Measurements from ENCODE around the gene NLRC3. TPM values are rescaled to one million over a fixed set of nuclear protein-coding genes. Genes with fewer than 3 reads are reported as not detected.
"Not testable (repeated sequence)": the region's sequence is repeated elsewhere in the genome, so short reads cannot be mapped to it uniquely, and the experiment has no call there.

NLRC3 gene
- total RNA-seq, 1 donor from 2014 or later = 0.41 TPM

GRCh38 chr16:3553138-3553923, 23.9 kb downstream of the NLRC3 start:
- DNase-seq (ENCODE audit: low spot score in 2 of 2) = no peak
- FAIRE-seq = no peak

GRCh38 chr16:3550851-3551847, 26.1 kb downstream of the NLRC3 start:
- FAIRE-seq (no peak), DNase-seq (ENCODE audit: low spot score in 2 of 2) (no peak)

DNA sequence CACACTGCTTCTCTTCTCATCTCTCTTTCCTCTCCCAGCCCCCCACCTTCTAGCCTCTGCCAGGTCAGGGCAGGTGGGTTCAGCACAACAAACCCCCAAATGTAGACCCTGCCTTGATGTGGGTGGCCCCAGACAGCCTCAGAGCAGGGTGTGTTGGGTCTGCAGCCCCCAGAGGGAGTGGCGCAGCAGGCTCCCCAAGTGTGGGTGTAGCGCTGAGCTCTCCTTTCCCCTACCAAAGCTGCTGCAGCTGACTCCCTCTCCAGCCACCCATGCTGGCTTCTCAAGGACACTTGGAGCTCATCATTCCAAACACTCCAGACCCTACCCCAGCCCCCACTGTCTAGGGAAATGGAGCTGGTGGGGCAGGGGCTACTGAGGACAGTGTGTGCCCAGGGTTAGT, 27.3 kb downstream of the NLRC3 start:
- no peak for FAIRE-seq

DNA sequence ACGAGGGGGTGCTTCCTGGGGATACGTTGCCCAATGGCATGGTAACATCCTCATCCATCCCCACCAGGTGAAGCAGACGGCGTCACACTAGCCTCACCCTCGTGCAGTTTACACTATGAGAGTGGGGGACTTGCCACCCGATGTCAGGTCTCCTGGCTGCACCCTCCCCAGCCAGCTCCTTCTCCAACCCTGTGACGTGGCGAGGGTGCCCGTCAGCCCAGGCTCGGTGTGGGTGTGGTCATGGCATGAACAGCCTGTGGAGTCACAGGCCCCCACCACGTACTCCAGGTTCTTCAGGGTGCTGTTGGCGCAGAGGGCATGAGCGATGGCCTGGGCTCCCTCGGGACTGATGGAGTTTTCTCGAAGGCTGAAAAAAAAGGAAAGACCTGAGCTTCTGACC, 28.3 kb downstream of the NLRC3 start:
- DNase-seq (ENCODE audit: low spot score in 2 of 2) (no peak), FAIRE-seq (no peak)

More for the DNA sequence above, 27.3 kb downstream of the NLRC3 start:
- no peak for DNase-seq (ENCODE audit: low spot score in 2 of 2)

DNA sequence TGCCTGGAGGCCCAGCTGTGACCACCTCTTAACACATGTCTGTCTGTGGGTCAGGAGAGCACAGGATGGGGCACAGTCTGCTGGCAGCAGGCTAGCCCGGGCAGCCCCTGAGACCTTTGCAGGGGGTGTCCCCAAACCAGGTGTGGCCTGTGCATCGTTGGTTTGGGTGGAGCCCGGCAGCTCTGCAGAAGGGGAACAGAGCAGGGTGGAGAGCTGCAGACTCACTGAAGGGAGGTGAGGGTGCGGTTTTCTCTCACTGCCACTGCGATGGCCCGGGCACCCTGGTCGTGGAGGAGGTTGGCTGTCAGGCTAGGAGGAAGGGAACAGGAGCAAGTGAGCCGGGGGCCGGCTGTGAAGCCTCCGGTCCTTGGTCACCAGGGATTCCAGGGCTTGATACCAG, 28.8 kb downstream of the NLRC3 start:
- DNase-seq (ENCODE audit: low spot score in 2 of 2) (no peak), FAIRE-seq (no peak)

GRCh38 chr16:3546986-3547682, 30.1 kb downstream of the NLRC3 start:
- FAIRE-seq (no peak), DNase-seq (ENCODE audit: low spot score in 2 of 2) (no peak)

GRCh38 chr16:3542601-3543373, 34.4 kb downstream of the NLRC3 start:
- no peak for FAIRE-seq
- DNase-seq (ENCODE audit: low spot score in 2 of 2) = no peak

- FAIRE-seq = no peak
- no peak for DNase-seq (ENCODE audit: low spot score in 2 of 2)
These were observed 35.6 kb downstream of the NLRC3 start for GRCh38 chr16:3541527-3542155.

DNA sequence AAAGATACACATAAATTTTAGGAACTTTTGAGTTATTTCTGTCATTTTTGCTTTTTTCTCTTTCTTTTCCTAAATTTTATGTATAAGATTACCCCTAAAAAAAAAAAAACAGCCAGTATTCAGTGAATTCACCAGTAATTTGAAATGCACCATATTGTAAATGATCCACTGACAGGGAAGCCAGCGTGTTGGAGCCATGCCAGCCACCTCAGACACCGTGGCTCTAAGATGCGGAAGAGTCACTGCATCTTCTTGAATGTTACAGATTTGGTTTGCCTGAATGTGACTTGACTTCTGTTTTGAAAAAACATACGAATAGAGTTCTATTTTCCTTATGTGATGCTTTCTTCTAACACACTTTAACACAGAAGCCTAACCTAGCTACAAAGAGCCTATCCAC, 39.0 kb downstream of the NLRC3 start:
- no peak for FAIRE-seq
- no peak for DNase-seq (ENCODE audit: low spot score in 2 of 2)

DNA sequence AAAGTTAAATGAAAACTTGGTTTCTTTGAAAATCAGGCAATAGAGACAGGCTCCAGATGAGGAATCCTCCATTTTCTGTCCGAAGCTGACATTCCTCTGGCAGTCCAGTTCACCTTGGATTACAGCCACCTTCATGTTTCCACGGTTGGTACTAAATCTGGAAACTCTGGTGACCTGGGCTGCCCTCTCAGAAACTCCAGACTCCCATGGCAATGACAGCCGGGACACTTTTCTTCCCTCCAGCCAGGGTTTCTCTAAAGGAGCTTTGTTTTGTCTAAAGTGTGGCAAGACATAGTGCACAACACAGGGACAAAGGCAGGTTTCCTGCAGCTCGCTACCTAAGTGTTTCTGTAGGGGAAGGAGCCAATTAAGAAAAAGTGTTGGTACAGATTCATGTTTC, 40.4 kb downstream of the NLRC3 start:
- FAIRE-seq (no peak), DNase-seq (ENCODE audit: low spot score in 2 of 2) (peak in 1 of 2 donors; percentile 22)

DNA sequence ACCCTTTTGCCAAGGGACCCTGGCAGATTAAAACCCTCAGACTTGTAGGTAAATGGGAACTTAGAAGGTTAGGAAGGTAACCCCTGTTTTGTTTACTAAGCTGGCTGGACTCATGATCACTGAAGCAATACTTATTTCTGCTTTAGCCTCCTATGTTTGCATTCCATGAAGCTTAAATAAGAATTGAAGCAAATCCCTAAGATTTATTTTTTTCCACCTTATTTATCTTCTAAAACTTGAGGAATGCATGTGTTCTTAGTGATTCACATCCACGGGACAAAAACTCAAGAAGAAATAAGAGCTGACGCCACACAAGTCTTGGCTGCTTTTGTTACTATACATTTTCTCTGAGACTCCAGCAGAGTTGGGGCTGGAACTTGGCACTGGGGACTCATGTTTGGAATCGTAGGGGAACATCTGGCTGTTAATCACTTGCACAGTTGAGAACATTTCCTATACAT, 40.9 kb downstream of the NLRC3 start:
- DNase-seq (ENCODE audit: low spot score in 2 of 2) (no peak), FAIRE-seq (no peak)

DNA sequence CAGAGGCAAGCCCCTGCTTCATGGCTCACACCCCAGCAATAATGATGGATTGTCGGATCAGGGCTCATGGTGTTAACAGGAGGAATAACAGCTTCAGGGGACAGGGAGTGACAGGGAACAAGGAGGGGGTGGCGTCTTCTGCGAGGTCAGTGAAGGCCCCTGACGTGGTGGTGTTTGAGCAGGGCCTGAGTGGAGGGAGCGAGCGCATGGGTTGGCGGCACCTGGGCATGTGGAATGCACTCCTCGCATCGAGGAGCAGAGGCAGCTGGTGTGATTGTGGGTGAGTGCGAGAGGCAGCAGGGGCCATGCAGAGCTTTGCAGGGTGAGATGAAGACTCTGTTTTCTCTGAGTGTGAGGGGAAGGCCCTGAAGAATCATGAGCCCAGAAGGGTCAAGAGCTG, 43.1 kb downstream of the NLRC3 start:
- no peak for DNase-seq (ENCODE audit: low spot score in 2 of 2)

DNA sequence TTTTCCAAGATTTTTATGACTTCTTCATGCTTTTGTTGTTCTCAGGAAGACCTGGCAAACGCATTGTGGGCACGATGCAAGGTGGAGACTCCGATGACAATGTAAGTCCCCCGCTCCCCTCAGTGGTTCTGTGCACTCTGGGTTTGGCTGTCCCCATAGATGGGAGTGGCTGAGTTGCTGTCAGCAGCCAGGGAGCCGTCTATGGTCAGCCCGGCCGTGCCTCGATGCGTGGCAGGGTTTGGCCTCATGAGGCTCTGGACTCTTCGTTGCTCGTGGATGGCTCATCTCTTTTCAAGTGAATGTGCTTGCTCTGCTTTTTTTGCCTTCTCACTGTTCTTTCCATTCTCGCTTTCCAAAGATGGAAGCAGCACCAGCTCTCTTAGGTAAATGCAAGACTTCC, 44.5 kb downstream of the NLRC3 start:
- FAIRE-seq = no peak
- no peak for DNase-seq (ENCODE audit: low spot score in 2 of 2)

More for the DNA sequence above, 43.1 kb downstream of the NLRC3 start:
- FAIRE-seq = no peak

DNA sequence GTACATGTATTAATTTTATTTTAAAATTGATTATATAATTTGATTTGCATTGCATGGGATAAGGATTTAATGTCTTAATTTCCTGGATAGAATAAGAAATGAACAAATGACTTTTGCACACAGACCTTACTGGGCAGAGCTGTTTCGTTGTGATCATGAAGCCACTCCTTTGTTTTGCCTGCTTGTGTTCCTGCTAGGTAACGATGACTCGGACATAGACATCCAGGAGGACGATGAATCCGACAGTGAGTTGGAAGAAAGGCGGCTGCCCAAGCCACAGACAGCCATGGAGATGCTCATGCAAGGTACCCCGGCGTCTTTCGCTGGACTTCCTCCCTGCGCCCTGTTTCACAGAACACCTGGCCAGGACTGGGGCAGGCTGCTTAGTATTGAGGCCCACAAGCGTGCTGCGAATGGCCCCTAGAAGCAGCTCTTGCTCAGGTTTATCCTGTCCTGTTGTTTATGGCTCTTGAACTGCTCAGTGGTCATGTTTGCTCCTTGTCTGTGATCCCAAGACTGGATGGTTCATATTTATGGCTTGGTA, 46.8 kb downstream of the NLRC3 start:
- DNase-seq (ENCODE audit: low spot score in 2 of 2) (no peak), FAIRE-seq (no peak)

DNA sequence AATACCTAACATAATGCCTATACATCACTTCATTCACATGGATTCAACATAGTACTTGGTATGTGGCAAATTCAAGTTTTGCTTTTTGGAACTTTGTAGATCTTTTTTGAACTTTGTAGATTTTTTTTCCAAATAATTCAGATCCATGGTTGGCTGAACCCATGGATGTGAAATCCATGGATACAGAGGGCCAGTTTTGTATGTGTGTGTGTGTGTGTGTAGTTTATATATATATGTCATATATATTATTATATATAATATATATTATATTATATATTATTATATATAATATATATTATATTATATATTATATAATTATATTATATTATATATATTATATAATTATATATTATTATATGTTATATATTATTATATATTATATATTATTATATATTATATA, 48.0 kb downstream of the NLRC3 start:
- DNase-seq (ENCODE audit: low spot score in 2 of 2) (no peak), FAIRE-seq (no peak)

DNA sequence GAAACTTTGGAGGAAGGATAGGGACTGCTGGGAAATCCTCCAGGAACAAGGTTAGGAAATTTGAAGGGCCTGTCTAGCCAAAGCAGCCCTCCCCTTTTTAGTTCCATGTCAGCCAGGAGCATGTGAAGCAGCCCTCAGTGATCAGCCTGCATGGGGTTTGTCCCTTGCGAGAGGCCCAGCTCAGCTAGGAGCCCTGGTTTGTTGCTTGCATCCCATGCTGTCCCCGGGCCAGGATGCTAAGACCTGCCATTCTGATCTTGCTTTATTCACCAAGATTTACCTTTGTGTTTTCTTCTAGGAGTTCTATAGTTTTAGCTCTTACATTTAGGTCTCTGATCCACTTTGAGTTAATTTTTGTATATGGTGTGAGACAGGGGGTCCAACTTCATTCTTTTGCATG, 48.8 kb downstream of the NLRC3 start:
- DNase-seq (ENCODE audit: low spot score in 2 of 2) (no peak), FAIRE-seq (no peak)

DNA sequence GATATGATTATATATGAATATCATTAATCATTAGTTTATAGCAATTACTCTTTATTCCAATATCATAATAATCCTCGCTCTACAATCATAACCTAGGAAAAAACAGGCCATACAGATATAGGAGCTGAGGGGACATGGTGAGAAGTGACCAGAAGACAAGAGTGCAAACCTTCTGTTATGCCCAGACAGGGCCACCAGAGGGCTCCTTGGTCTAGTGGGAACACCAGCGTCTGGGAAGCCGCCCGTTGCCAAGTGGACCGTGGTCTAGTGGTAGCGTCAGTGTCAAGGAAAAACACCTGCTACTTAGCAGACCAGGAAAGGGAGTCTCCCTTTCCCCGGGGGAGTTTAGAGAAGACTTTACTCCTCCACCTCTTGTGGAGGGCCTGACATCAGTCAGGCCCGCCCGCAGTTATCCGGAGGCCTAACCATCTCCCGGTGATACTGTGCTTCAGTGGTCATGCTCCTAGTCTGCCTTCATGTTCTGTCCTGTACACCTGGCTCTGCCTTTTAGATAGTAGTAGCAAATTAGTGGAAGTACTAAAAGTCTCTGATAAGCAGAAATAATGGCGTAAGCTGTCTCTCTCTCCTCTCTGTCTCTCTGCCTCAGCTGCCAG, 49.9 kb downstream of the NLRC3 start:
- not testable (repeated sequence) for FAIRE-seq; DNase-seq (ENCODE audit: low spot score in 2 of 2)

DNA sequence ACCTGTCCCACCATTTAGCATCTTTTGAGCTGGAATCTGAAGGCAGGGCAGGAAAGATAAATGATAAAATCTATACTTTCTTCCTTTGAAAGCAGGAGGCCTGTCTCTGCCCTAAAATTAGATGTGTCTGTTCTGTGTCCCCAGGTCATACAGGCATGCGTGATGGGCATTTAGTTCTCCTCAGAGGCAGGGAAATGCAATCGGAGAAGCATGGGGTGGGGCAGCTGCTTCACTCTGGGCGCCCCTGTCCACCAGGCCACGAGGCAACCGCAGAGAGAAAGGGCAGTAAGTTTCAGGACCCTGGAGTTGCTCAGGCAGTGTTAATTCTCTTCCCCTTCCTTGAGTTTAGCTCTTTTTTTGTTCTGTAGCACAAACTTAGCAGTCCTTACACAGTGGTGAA, 51.3 kb downstream of the NLRC3 start:
- DNase-seq (ENCODE audit: low spot score in 2 of 2) (no peak), FAIRE-seq (no peak)

DNA sequence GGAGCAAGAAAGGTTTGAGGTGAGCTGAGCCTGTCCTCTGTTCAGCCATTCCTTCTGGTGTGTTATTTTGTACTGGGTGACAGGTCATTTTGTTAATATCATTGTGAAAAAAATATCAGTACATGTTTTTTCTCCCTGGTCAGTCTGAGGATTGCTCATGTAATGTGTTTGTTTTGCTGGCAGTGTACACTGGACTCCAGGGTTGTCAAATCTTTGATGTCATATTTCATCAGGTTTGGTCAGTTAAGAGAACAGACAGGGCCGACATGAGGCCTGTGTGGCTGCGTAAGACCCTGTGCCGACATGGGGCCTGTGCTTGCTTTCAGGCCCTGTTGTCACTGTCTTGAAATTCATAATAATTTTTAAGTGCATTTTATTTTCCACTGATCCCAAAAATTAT, 53.9 kb downstream of the NLRC3 start:
- no peak for FAIRE-seq
- no peak for DNase-seq (ENCODE audit: low spot score in 2 of 2)

Measured in frontal cortex (tissue), 4 donors.